ENCODE results near the gene GPSM1.
A peak's percentile ranks its signal among the peaks of the same experiment; 100 is the strongest.

The GPSM1 gene

GRCh38 chr9:136309101-136309801 is 18.1 kb upstream of the GPSM1 start:
- no peak for TF ChIP-seq CTCF (conservative IDR thresholded peaks at IDR 0.05; ENCODE audit: control insufficient read depth, insufficient read depth, low read depth, low read length)
- DNase-seq (ENCODE audit: low read depth): no peak
- H3K4me3 ChIP-seq (ENCODE audit: control insufficient read depth, low read depth, low read length): no peak overlapping the region

GRCh38 chr9:136309806-136310220 is 17.5 kb upstream of the GPSM1 start:
- DNase-seq (ENCODE audit: low read depth): no peak
- no peak for TF ChIP-seq CTCF (conservative IDR thresholded peaks at IDR 0.05; ENCODE audit: control insufficient read depth, insufficient read depth, low read depth, low read length)
- H3K4me3 ChIP-seq (ENCODE audit: control insufficient read depth, low read depth, low read length): no peak overlapping the region

DNA sequence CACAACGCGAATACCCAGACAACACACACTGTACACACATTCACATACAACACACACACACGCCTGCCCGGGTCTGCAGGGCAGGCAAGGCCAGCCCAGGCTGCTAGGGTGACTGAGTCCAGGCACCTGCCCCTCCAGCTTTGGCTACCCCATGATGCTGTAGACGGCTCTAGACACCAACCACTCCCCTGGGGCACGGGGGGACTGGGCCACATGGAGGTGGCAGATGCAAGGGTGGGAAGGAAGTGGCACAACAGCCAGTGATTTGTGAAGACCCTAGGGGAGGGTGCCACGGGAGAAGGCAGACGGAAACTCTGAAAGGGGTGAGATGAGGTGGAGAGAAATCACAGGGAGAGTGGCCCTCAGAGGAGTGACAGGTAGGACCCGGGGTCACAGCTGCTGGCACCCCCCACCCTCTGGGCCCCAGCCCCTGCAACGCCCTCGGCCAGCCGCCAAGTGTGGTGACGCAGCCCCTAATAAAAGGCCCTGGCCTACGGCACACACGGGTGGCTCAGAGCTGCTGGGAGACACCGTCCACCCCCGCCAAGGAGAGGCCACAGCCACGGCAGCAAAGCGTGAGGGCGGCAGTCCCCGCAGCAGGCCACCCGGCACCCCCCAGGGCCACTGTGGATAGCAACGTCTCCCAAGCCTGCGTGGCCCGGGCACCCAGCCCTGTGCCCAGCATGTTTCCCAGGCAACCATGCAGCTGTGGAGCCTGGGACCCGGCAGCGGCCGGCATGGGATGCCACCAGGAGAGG is 16.9 kb upstream of the GPSM1 start:
- no peak overlapping the region for H3K4me3 ChIP-seq (ENCODE audit: control insufficient read depth, low read depth, low read length)
- no peak for TF ChIP-seq CTCF (conservative IDR thresholded peaks at IDR 0.05; ENCODE audit: control insufficient read depth, insufficient read depth, low read depth, low read length)

GRCh38 chr9:136311051-136312008 is 16.0 kb upstream of the GPSM1 start:
- H3K4me3 ChIP-seq (ENCODE audit: control insufficient read depth, low read depth, low read length): no peak overlapping the region
- no peak for TF ChIP-seq CTCF (conservative IDR thresholded peaks at IDR 0.05; ENCODE audit: control insufficient read depth, insufficient read depth, low read depth, low read length)
- no peak for DNase-seq (ENCODE audit: low read depth)

More for the DNA sequence above, 16.9 kb upstream of the GPSM1 start:
- no peak for DNase-seq (ENCODE audit: low read depth)

DNA sequence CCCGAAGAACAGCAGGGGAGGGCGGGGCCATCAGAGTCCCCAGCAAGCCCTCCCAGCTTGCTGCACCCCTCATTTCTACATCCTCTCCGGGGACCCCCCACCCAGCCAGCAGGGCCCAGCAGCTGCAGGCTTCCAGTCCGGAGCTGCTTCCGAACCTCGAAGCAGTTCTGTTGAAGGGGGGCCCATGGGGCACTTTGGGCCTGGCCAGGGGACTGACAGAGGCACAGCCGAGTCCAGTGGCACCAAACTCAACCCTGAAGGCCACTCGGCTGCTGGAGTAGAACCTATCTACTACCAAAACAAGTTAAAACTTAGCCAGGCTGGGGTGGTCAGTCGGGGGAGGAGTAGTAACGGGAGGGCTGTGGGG is 15.3 kb upstream of the GPSM1 start:
- no peak for TF ChIP-seq CTCF (conservative IDR thresholded peaks at IDR 0.05; ENCODE audit: control insufficient read depth, insufficient read depth, low read depth, low read length)
- no peak for DNase-seq (ENCODE audit: low read depth)
- H3K4me3 ChIP-seq (ENCODE audit: control insufficient read depth, low read depth, low read length): no peak overlapping the region

- peak; percentile 59 for TF ChIP-seq CTCF (conservative IDR thresholded peaks at IDR 0.05; ENCODE audit: control insufficient read depth, insufficient read depth, low read depth, low read length)
- DNase-seq (ENCODE audit: low read depth): peak; percentile 47
- no peak overlapping the region for H3K4me3 ChIP-seq (ENCODE audit: control insufficient read depth, low read depth, low read length)
These were observed 14.9 kb upstream of the GPSM1 start for GRCh38 chr9:136312436-136312835.

All from fibroblast of mammary gland (primary cell).